ENCODE results near the gene PXT1.
A peak's percentile ranks its signal among the peaks of the same experiment; 100 is the strongest.

The PXT1 gene

GRCh38 chr6:36443471-36444428, 1.1 kb upstream of the PXT1 start:
- TF ChIP-seq TAF1 (IDR thresholded peaks at IDR 0.05; ENCODE audit: borderline replicate concordance, low read depth, low read length): no peak
- no peak for TF ChIP-seq POLR2A (IDR thresholded peaks at IDR 0.05; ENCODE audit: low read depth, low read length)
- TF ChIP-seq POLR2AphosphoS5 (IDR thresholded peaks at IDR 0.05; ENCODE audit: low read depth, low read length): no peak
- DNase-seq (ENCODE audit: insufficient read length) (no peak), FAIRE-seq (no peak)

- TF ChIP-seq POLR2A (IDR thresholded peaks at IDR 0.05; ENCODE audit: low read depth, low read length) (no peak), POLR2AphosphoS5 (IDR thresholded peaks at IDR 0.05; ENCODE audit: low read depth, low read length) (no peak), TAF1 (IDR thresholded peaks at IDR 0.05; ENCODE audit: borderline replicate concordance, low read depth, low read length) (no peak)
- FAIRE-seq (peak; percentile 21), DNase-seq (ENCODE audit: insufficient read length) (no peak)
These were observed 467 bp downstream of the PXT1 start for GRCh38 chr6:36442103-36442670.

GRCh38 chr6:36441307-36441894, 1.3 kb downstream of the PXT1 start:
- peak; percentile 67 for DNase-seq (ENCODE audit: insufficient read length)
- FAIRE-seq: peak; percentile 94
- TF ChIP-seq POLR2AphosphoS5 (IDR thresholded peaks at IDR 0.05; ENCODE audit: low read depth, low read length) (no peak), TAF1 (IDR thresholded peaks at IDR 0.05; ENCODE audit: borderline replicate concordance, low read depth, low read length) (no peak), POLR2A (IDR thresholded peaks at IDR 0.05; ENCODE audit: low read depth, low read length) (peak; percentile 52; the same call in 1 of the 2 replicates)

GRCh38 chr6:36436466-36436865, 6.2 kb downstream of the PXT1 start:
- no peak for TF ChIP-seq TAF1 (IDR thresholded peaks at IDR 0.05; ENCODE audit: borderline replicate concordance, low read depth, low read length)
- TF ChIP-seq POLR2AphosphoS5 (IDR thresholded peaks at IDR 0.05; ENCODE audit: low read depth, low read length): no peak
- TF ChIP-seq POLR2A (IDR thresholded peaks at IDR 0.05; ENCODE audit: low read depth, low read length): no peak
- FAIRE-seq (peak; percentile 33), DNase-seq (ENCODE audit: insufficient read length) (no peak)

- TF ChIP-seq POLR2AphosphoS5 (IDR thresholded peaks at IDR 0.05; ENCODE audit: low read depth, low read length) (no peak), TAF1 (IDR thresholded peaks at IDR 0.05; ENCODE audit: borderline replicate concordance, low read depth, low read length) (no peak), POLR2A (IDR thresholded peaks at IDR 0.05; ENCODE audit: low read depth, low read length) (no peak)
- FAIRE-seq (peak; percentile 76), DNase-seq (ENCODE audit: insufficient read length) (no peak)
These were observed 10.4 kb downstream of the PXT1 start for GRCh38 chr6:36432151-36432671.

- TF ChIP-seq POLR2AphosphoS5 (IDR thresholded peaks at IDR 0.05; ENCODE audit: low read depth, low read length) (no peak), POLR2A (IDR thresholded peaks at IDR 0.05; ENCODE audit: low read depth, low read length) (no peak), TAF1 (IDR thresholded peaks at IDR 0.05; ENCODE audit: borderline replicate concordance, low read depth, low read length) (no peak)
- FAIRE-seq: peak; percentile 53
- no peak for DNase-seq (ENCODE audit: insufficient read length)
These were observed 11.5 kb downstream of the PXT1 start for GRCh38 chr6:36431197-36431596.

GRCh38 chr6:36430351-36430750, 12.3 kb downstream of the PXT1 start:
- TF ChIP-seq POLR2AphosphoS5 (IDR thresholded peaks at IDR 0.05; ENCODE audit: low read depth, low read length) (no peak), TAF1 (IDR thresholded peaks at IDR 0.05; ENCODE audit: borderline replicate concordance, low read depth, low read length) (no peak), POLR2A (IDR thresholded peaks at IDR 0.05; ENCODE audit: low read depth, low read length) (no peak)
- DNase-seq (ENCODE audit: insufficient read length): no peak
- no peak for FAIRE-seq

- no peak for DNase-seq (ENCODE audit: insufficient read length)
- FAIRE-seq: no peak
- TF ChIP-seq TAF1 (IDR thresholded peaks at IDR 0.05; ENCODE audit: borderline replicate concordance, low read depth, low read length) (no peak), POLR2A (IDR thresholded peaks at IDR 0.05; ENCODE audit: low read depth, low read length) (no peak), POLR2AphosphoS5 (IDR thresholded peaks at IDR 0.05; ENCODE audit: low read depth, low read length) (no peak)
These were observed 13.7 kb downstream of the PXT1 start for GRCh38 chr6:36428911-36429310.

GRCh38 chr6:36426622-36427021, 16.0 kb downstream of the PXT1 start:
- FAIRE-seq (no peak), DNase-seq (ENCODE audit: insufficient read length) (no peak)
- TF ChIP-seq POLR2AphosphoS5 (IDR thresholded peaks at IDR 0.05; ENCODE audit: low read depth, low read length) (no peak), TAF1 (IDR thresholded peaks at IDR 0.05; ENCODE audit: borderline replicate concordance, low read depth, low read length) (no peak), POLR2A (IDR thresholded peaks at IDR 0.05; ENCODE audit: low read depth, low read length) (no peak)

GRCh38 chr6:36423101-36423824, 19.4 kb downstream of the PXT1 start:
- FAIRE-seq: peak; percentile 99
- DNase-seq (ENCODE audit: insufficient read length): peak; percentile 93
- TF ChIP-seq POLR2AphosphoS5 (IDR thresholded peaks at IDR 0.05; ENCODE audit: low read depth, low read length) (peak; percentile 66), POLR2A (IDR thresholded peaks at IDR 0.05; ENCODE audit: low read depth, low read length) (peak; percentile 75), TAF1 (IDR thresholded peaks at IDR 0.05; ENCODE audit: borderline replicate concordance, low read depth, low read length) (no peak)

- DNase-seq (ENCODE audit: insufficient read length) (no peak), FAIRE-seq (no peak)
- TF ChIP-seq POLR2A (IDR thresholded peaks at IDR 0.05; ENCODE audit: low read depth, low read length) (no peak), POLR2AphosphoS5 (IDR thresholded peaks at IDR 0.05; ENCODE audit: low read depth, low read length) (no peak), TAF1 (IDR thresholded peaks at IDR 0.05; ENCODE audit: borderline replicate concordance, low read depth, low read length) (no peak)
These were observed 19.9 kb downstream of the PXT1 start for GRCh38 chr6:36422714-36423100.

Data from GM12892 (cell line).